ENCODE measurements around the gene MYLK. TPM values are rescaled to one million over a fixed set of nuclear protein-coding genes. Genes with fewer than 3 reads are reported as not detected.
A peak's percentile ranks its signal among the peaks of the same experiment; 100 is the strongest.

MYLK gene
- polyA plus RNA-seq, 10 donors, result 18.9 to 25.5 (median 22.7) TPM

DNA sequence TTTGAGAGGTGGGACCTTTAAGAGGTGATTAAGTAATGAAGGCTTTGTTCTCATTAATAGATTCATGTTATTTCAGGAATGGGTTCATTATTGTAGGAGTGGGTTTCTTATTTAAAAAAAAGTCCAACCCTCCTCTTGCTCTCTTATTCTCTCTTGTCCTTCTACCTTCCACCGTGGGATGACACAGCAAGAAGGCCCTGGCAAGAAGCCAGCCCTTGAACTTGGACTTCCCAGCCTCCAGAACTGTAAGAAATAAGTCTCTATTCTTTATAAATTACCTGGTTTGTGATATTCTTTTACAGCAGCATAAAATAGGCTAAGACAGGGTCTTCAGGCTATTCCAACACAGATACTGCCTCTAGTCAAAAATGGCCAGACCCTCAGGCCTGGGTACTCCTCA lies 62.2 kb downstream of the MYLK start:
- DNase-seq, result no peak

DNA sequence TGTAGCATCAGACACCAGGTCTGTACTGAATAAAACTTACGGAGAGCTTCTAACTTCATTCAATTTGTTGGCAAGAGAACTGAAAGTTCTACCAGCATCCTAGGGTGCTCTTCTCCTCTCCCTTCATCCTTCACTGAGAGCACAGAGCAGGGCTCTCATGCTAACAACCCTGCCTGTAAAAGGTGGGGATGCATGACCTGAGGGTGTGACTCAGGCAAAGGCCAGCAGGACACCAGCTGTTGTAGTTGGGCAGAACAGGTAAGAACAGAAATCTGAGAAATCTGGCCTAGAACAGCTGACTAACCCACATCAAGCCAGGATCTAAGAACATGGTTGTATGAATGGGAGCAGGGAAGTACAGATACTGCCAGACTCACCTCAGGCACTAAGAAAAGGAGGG lies 64.2 kb downstream of the MYLK start:
- no peak for DNase-seq

DNA sequence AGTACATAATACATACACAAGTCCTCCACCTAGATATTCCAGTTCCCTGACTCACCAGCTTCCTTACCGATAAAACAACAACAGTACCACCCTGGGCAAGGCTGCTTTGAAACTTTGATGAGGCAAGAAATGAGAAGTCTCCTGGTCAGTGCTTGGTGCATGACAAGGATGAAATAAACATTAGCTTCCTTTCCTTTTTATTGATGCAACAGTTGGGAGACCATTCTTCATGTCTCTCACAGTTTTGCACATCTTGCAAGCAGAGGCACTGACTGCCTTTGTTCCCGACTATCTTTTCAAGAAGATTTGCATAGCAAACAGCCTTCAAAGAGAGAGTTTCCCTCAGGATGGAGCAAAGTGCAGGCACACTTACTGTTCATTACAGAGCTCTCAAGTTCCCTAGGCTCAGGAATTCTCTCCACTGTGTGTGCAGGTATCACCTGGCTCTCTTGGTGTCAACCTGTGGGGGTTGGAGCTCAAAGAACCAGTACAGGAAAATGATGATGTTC lies 65.2 kb downstream of the MYLK start:
- no peak for DNase-seq

DNA sequence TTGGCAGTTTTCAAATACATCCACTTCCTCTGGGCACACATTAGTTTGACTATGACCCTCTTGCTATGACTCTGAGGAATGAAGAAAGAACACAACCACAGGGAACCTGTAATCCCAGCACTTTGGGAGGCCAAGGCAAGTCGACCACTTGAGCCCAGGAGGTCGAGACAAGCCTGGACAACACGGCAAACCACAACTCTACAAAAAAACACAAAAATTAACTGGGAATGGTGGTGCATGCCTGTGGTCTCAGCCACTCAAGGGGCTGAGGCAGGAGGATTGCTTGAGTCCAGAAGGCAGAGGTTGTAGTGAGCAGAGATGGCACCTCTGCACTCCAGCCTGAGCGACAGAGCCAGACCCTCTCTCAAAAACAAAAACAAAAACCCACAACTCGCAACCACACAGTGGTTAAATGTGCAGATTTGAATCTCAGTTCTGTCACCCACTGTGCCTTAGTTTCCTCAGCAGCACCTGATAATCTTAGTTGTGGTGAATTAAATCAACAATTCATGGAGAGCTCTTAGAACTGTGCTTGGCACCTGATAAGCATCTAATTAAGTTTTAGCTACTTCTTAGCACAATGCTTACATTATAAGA lies 65.7 kb downstream of the MYLK start:
- DNase-seq, result no peak

DNA sequence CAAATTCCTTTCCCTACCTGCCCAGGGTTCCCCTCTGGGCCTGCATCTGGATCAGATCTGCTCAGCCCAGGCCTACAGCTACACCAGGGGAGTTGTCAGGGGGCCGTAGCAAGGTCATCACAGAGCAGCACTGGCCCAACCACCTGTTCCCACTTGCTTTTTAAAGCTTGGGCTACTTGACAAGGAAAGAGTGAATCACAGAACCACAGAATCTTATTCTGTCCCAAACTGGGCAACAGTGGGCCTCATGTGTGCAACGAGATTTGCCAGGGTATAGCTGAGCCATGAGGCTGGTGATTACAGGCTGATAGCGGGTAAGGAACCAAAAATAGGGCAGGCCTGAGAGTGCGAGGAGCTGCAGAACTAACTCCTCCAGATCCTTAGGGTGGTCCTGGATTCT lies 66.7 kb downstream of the MYLK start:
- no peak for DNase-seq

DNA sequence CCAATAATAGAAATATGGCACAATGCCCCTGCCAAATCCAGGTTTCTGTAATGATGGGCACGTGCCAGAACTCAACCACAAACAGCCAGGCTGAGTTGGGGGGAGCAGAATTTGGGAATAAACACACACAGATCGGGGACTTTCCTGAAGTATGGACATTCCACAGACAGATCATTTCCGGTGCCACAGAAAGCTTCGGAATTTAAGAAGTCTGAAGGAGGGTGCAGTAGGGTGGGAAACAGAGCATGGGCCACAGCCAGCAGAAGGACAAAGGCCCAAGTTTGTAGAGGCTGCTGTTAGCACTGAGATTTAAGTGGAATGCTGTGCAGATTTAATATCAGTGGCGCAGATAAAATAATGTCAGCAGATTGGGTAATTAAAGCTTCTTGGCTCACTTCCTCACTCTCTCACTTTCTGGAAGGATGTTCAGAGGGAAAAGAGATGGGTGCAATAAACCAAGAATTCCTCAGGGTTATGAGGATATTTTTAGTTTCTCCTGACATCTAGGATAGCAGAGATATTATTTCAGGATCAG lies 67.4 kb downstream of the MYLK start:
- DNase-seq, result peak in 1 of 3 donors; percentile 75

DNA sequence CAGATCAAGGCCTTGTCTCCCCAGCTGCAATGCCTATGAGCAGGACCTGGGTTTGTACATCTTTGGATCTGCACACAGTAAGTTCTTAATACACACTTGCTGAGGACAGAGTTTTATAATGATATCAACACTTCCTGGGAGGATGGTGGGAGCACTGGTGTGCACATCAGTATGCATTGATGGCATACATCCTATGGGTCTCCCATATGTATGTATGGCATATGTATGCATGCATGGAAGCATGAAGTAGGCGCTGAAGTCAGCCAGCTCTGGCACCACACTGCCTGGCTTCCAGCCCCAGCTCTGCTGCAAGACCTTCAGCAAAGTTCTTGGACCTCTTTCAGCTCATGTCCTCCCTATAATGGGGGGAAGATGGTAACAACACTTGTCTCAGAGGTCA lies 68.2 kb downstream of the MYLK start:
- DNase-seq, result no peak

DNA sequence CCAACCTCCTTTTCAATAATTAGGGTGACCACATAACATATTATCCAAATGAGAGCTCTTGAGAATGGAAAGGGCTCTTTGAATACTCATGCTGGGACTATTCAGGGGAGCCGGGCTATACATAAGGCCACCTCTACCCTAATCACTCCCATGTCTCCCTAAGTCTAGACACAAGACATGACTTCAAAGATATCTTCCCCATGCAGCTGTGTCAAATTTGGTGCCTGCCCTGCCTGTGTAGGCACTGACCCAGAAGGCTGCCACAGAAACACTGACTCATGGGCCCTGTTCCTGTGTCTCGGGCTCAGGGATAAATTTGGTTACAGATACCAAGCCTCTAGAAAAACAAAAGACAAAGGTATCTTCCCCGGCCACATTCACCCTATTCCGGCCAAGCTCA lies 70.3 kb downstream of the MYLK start:
- no peak for DNase-seq

DNA sequence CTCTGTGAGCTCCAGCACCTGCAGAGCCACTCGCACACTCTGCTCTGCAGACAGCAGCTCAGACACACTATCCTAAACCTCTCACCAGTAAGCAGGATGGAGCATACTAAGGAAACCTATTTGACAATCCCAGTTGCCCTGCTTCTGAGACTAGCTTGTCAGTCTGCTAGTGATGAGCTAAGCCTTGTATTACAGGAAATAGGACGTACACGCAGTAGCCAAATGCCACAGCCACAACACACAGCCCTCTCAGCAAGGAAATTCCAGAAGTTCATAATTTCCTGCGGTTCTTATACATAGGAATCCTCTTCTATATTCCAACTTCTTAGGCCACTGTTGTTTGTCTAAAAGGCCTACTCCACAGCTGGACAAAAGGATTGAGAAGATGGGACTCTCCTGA lies 74.5 kb downstream of the MYLK start:
- peak in 1 of 3 donors; percentile 46 for DNase-seq

DNA sequence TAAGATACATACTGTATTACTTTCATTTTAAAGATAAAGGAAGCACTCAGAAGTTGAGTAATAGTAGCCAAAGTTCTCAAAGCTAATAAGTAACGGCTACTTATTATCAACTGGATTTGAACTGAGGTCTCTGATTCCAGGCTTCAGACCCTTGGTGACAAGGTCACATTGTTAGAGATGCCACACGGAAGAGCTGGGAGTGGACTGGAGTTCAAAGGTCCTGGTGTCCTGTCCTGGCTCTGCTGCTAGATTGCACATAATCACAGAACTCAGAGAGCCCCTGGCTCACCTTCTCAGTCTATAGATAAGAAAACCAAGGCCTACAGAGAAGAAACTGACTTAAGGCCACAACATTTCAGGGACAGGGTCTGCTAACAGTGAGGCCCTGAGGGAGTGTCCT lies 75.3 kb downstream of the MYLK start:
- no peak for DNase-seq

DNA sequence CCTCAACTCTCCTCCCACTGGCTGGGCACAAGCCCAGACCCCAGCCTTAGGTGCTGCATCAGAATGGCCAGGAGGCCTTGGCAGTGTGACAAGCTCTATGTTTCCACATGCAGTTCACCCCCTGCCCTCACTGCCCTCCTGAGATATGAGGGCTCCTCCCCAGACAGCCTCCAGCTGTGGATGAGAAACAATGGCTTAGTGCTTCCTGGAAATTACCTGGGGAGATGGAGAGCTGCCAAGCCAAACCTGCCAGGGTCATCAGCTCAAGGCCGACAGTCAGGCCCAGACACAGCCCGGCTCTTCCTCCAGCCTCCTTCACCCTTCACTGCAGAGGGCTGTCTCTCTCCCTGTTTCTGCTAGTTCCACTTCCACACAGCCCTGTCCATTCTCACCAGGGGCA lies 76.3 kb downstream of the MYLK start:
- no peak for DNase-seq

DNA sequence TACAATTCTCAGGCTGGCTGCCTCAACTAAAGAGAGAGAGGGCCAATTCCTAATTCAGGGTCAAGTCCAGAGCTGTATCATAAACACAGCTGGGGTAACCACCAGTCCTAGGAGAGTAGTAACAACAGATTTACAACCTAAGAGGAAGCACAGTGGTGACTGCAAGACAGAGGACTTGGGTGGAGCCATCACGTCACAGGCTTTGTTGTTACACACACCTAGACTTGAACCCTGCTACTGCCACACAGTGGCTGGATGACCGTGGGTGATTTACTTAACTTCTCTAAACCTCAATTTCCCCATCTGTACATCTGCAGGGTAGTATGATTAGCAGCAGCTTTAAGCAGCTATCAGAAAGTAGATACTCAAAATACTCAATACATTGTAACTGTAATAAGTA lies 78.6 kb downstream of the MYLK start:
- DNase-seq, result no peak

DNA sequence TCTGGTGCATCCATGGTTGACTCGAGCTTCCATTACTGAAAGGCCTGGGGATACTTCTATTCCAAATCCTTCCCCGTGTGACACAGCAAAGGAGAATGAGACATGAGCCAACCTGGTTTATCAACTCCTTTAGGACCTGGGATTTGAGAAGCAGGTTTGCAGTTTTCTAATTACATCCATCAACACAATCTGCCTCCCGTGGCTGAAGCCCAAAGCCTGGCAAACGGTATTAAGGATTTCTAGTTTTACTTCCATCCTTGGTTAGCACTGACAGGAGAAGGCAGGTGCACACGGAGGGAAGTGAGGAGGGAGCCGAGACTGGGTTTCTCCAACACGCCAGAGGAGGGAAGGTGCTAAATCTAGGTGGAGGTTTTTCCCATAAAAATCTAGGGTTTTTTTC lies 79.0 kb downstream of the MYLK start:
- no peak for DNase-seq

DNA sequence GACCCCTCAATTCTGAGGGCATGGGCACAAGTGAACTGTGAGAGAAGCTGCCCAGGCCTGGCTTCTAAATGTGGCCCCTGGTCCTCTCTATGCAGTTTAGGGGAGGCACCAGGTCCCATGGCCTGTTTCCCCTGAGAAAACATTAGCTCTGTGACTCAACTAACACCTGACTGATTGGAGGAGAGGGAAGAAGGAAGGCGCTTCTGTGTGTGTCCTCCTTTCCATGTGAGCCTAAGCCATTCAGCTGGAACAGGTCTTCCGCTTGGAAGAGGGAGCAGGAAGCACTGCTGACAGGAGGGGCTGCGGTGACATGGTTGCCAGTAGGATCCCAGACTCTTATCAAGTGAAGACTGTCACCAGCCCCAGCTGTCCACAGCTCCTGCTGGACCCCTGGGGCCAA lies 79.5 kb downstream of the MYLK start:
- DNase-seq, result no peak

DNA sequence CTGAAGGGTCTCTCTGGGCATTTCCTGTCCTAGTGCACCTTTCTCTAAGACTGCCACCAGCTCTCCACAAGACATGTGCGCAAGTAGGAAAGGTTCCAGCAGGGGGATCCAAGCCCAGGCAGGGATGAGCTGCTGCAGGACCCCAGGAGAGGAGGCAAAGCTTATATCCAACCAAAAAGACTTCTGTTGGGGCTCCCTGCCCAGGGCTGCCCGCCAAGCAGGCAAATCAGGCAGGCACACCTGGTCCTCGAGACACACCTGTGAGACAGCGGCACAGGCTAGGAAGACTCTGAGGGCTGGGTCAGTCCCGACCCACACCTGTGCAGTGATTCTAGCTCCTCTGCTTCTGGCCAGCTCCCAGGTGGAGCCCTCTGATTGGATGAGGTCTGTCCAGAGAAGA lies 80.6 kb downstream of the MYLK start:
- DNase-seq, result no peak

DNA sequence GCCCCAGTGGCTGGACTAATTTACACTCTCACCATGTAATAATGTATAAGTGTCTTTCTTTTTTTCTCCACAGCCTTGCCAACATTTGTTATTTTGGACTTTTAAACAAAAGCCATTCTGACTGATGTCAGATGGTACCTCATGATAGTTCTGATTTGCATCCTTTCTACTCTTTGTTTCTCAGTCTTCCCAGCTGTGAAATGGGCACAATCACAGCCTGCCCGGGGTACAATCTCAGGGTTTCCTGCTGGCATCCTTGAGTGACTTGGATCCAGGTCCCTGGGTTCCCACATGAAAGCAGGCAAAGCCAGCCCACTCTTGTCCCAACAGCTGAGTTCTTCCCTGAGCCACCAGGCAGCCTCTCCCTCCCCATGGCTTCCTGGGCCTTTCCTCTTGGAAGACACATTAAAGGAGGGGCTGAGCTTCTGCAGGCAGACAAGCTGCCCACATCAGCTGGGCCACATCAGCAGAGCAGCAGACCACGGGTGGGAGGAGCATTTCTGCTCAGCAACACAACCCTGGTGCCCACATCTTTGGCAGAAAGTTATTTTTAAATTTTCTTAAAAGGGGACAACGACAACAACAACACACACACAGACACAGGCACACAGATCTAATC lies 82.0 kb downstream of the MYLK start:
- no peak for DNase-seq

DNA sequence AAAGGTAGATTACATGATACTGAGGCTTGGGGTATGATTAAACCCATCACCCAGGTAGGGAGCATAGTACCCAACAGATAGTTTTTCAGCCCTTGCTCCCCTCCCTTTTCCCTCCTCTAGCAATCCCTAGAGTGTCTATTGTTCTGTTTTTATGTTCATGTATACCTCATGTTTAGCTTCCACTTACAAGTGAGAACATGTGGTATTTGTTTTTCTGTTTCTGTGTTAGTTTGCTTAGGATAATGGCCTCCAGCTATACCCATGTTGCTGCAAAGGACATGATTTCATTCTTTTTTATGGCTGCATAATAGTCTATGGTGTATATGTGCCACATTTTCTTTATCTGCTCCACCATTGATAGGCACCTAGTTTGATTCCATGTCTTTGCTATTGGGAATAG lies 82.7 kb downstream of the MYLK start:
- DNase-seq, result no peak

DNA sequence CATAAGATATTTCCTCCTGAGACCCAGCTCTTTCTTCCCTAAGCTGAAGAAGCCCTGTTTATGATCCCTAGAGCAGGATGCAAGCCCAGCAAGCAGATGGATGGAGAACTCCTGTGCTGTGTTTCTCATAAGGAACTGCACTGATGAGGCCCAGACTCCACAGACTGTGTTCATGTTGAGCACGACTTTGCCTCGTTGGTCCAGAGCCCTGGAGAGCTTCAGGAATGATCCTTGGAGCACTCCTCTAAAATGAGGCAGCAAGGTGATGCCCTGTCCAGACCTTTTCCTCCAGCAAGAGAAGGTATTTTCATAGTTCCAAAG lies 83.8 kb downstream of the MYLK start:
- no peak for DNase-seq

DNA sequence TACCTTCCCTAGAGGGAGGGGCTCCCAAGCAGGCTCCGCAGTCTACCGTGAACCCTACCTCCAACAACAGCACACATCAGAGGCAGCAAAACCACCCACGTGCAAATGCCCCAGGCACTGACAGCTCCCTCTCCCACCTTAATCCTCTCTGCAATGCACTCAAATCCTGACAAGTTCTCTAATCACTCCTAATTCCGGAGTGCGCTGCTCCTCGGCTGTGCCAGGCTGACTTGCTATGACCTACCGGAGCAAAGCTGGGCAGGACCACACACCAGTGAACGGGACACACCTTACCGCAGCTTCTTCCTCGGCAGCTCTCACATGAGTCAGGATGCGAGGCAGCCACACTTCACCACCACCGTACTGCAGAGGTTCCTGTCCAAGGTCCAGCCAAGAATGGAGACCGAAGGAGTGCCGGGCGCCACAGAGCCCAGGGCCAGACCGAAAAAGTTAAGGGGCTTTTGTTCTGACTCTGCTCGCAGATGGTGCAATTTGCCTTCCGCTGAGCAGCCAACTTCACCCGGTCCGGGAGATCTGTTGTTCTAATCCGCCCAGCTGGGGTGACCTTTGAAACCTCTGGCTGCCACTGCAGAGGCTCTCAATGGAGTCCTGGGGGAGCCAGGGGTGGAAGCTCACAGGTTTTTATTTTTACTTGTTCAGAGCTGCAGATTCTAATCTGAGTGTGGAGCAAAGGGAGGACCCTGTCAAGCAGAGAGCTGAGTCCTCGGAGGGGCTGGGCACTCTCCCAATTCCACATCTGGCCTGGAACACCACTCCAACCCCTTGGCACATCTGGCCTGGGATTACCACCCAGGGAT lies 84.4 kb downstream of the MYLK start:
- peak in 1 of 3 donors; percentile 45 for DNase-seq

DNA sequence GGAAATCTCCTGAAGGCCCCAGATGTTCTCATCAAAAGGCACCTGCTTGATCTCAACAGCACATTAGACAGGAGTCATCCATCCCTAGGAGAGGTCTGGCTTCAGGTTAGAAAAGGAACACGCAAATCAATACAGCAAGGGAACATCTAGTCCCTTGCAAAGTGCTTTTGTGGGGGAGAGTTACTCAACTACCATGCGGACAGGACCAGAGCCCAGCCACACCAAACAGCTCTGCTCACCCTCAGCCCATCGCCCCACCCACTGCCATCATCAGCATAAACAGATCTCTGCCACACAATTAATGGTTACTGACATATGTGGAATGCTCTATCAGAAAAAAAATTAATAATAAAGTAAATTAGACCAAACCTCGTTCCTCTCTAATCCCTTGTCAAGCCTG lies 85.6 kb downstream of the MYLK start:
- DNase-seq, result no peak

DNA sequence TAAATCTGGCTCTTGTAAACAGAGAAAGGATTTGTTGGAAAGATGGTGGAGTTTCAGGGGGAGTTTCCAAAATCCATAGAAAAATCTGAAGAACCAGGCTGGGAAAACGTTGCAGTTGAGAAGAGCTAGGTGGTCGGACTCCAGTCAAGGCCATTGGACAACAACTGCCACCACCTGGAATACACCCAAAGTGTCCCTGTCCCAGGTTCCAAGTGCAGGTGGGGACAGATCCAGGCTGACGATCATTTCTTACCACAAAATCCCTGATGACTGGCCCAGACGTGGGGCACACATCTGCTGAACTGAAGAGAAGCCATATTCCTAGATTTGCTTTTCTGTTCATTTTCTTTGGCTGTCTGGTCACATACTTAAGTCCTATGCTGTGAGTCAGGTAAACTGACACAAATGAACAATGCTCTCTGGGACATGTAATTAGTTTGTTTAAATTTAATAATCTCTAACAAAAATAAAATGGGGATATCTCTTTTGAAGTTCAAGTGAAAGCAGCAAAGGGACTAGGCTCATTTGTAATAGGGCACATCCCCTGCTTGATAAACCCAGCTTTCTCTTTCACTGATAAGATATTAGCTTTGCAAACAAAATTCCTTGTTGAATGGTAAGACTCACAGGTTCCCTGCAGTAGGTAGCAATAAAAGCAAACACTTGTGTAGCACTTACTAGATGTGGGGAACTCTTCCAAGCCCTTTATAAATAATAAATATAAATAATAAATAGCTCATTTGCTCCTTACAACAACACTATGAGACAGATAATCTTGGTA lies 88.5 kb downstream of the MYLK start:
- no peak for DNase-seq

DNA sequence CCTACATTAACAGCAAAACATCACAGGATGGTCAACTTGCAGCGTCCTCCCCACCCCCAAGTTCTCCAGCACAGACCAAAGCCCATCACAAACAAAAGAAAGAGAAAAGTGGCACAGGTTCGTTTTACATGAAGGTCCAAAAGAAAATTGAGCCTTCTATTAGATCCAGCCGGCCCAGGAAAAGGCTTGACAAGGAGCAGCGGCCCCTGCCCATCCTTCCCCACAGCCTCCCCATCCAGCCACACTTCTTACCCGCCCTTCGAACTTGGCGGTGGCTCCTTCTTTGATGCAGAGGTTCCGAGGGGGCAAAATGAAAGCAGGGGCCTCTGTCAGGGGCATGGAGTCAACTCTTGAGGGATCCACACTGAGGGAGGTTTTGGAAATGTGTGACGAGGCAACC lies 90.7 kb downstream of the MYLK start:
- no peak for DNase-seq

All from muscle of back (tissue), 11 donors.